Suprapubic skin (tissue), 4 donors: ENCODE data around the gene SCAND1. TPM values are rescaled to one million over a fixed set of nuclear protein-coding genes. Genes with fewer than 3 reads are reported as not detected.
A peak's percentile ranks its signal among the peaks of the same experiment; 100 is the strongest.

Experiments used
- DNase-seq, 2 donors: peaks; one replicate each; pipeline ENCODE4 v3.0.0-alpha.2; 2019; ENCODE audit warnings: low spot score in 2 of 2
- H3K27ac ChIP-seq: fragments of 200-600 bp; sonication (generic); one replicate; pipeline ENCODE4 v1.5.1; 2019
- H3K27me3 ChIP-seq: fragments of 200-600 bp; sonication (generic); one replicate; pipeline ENCODE4 v1.5.1; 2019
- H3K36me3 ChIP-seq: fragments of 200-600 bp; sonication (generic); one replicate; pipeline ENCODE4 v1.5.1; 2019
- H3K4me1 ChIP-seq: fragments of 200-600 bp; sonication (generic); one replicate; pipeline ENCODE4 v1.5.1; 2019
- H3K4me3 ChIP-seq: fragments of 200-600 bp; sonication (generic); one replicate; pipeline ENCODE4 v1.5.1; 2019; ENCODE audit warnings: mild to moderate bottlenecking
- H3K9me3 ChIP-seq: fragments of 200-600 bp; sonication (generic); one replicate; pipeline ENCODE4 v1.5.1; 2019
- CTCF ChIP-seq, 2 donors: fragments of 200-600 bp in 1 of 2; fragments of 450-650 bp in 1 of 2; sonication (generic) in 1 of 2; IDR thresholded peaks; one replicate each; pipeline ENCODE4 v1.5.1; 2016 to 2019; ENCODE audit warnings: antibody characterized with exemption in 2 of 2, mild to moderate bottlenecking in 1 of 2, moderate library complexity in 1 of 2
- EP300 ChIP-seq: sonication (generic); formaldehyde crosslinking; IDR thresholded peaks from one replicate; pipeline ENCODE4 v1.6.1; 2017; ENCODE audit warnings: antibody characterized with exemption
- POLR2A ChIP-seq, 2 donors: fragments of 450-650 bp; IDR thresholded peaks; one replicate each; pipeline ENCODE4 v1.6.1; 2017; ENCODE audit warnings: antibody characterized with exemption in 2 of 2, mild to moderate bottlenecking in 2 of 2, moderate library complexity in 2 of 2
- POLR2AphosphoS5 ChIP-seq, 3 donors: sonication (generic); formaldehyde crosslinking; IDR thresholded peaks; one replicate each; pipeline ENCODE4 v1.6.1; 2017; ENCODE audit warnings: antibody characterized with exemption in 3 of 3
- WGBS: methylation state at CpG from one replicate; pipeline ENCODE4 v1.1.5; 2018; 5-methylcytosine and 5-hydroxymethylcytosine counted together
- total RNA-seq, 4 donors: library from RNA; depleted of rRNA; stranded (reverse); fragments of >200 nt; gene quantifications; one replicate each; pipeline ENCODE4 v1.1.0, GENCODE V29; 2016

SCAND1 gene
- total RNA-seq, 4 donors from 2014 or later, result 53.9 to 67.4 (median 59.9) TPM

- Histone ChIP-seq H3K36me3 (peaks cover 19% of the 10 kb centered on the region), H3K4me3 (no peak overlapping the region), H3K4me1 (peaks cover 21% of the 10 kb centered on the region), H3K9me3 (no peaks in the 10 kb centered on the region), H3K27me3 (no peaks in the 10 kb centered on the region), H3K27ac (no peak overlapping the region)
- no peak for TF ChIP-seq POLR2A (IDR thresholded peaks at IDR 0.05)
- TF ChIP-seq POLR2AphosphoS5 (IDR thresholded peaks at IDR 0.05), result no peak
- no peak for TF ChIP-seq EP300
- TF ChIP-seq CTCF (IDR thresholded peaks at IDR 0.05), result no peak
- no peak for DNase-seq
- WGBS, result 92% methylated on average over 7 of the region's 7 CpGs
Observed at GRCh38 chr20:35950093-35950492, 4.2 kb downstream of the SCAND1 start.

GRCh38 chr20:35947907-35948306 is 6.4 kb downstream of the SCAND1 start:
- Histone ChIP-seq H3K27me3 (no peaks in the 10 kb centered on the region), H3K27ac (no peak overlapping the region), H3K36me3 (peaks cover 35% of the 10 kb centered on the region), H3K9me3 (no peaks in the 10 kb centered on the region), H3K4me3 (no peak overlapping the region), H3K4me1 (peaks cover 13% of the 10 kb centered on the region)
- DNase-seq, result no peak
- WGBS, result 75% methylated on average over 2 of the region's 2 CpGs
- TF ChIP-seq CTCF (IDR thresholded peaks at IDR 0.05), result no peak
- no peak for TF ChIP-seq POLR2AphosphoS5 (IDR thresholded peaks at IDR 0.05)
- no peak for TF ChIP-seq POLR2A (IDR thresholded peaks at IDR 0.05)
- no peak for TF ChIP-seq EP300

GRCh38 chr20:35947489-35947888 is 6.8 kb downstream of the SCAND1 start:
- DNase-seq, result no peak
- Histone ChIP-seq H3K9me3 (no peaks in the 10 kb centered on the region), H3K27ac (no peak overlapping the region), H3K4me3 (no peak overlapping the region), H3K4me1 (peaks cover 9% of the 10 kb centered on the region), H3K27me3 (no peaks in the 10 kb centered on the region), H3K36me3 (peaks cover 35% of the 10 kb centered on the region)
- TF ChIP-seq EP300 (no peak), POLR2AphosphoS5 (IDR thresholded peaks at IDR 0.05) (no peak), POLR2A (IDR thresholded peaks at IDR 0.05) (no peak), CTCF (IDR thresholded peaks at IDR 0.05) (peak in 1 of 2 donors; percentile 11)
- 76% methylated on average over 9 of the region's 9 CpGs for WGBS

GRCh38 chr20:35942243-35942642 is 12.1 kb downstream of the SCAND1 start:
- 69% methylated on average over 2 of the region's 2 CpGs for WGBS
- H3K27me3 ChIP-seq, result no peaks in the 10 kb centered on the region
- TF ChIP-seq POLR2A (IDR thresholded peaks at IDR 0.05), result no peak
- no peak for TF ChIP-seq POLR2AphosphoS5 (IDR thresholded peaks at IDR 0.05)
- TF ChIP-seq CTCF (IDR thresholded peaks at IDR 0.05), result no peak
- TF ChIP-seq EP300, result no peak
- no peak overlapping the region for H3K4me3 ChIP-seq
- H3K4me1 ChIP-seq, result no peaks in the 10 kb centered on the region
- H3K9me3 ChIP-seq, result no peaks in the 10 kb centered on the region
- H3K27ac ChIP-seq, result no peak overlapping the region
- H3K36me3 ChIP-seq, result peaks cover 64% of the 10 kb centered on the region
- no peak for DNase-seq

- no peaks in the 10 kb centered on the region for H3K4me1 ChIP-seq
- H3K27me3 ChIP-seq, result no peaks in the 10 kb centered on the region
- 96% methylated on average over 2 of the region's 2 CpGs for WGBS
- TF ChIP-seq CTCF (IDR thresholded peaks at IDR 0.05), result no peak
- TF ChIP-seq POLR2AphosphoS5 (IDR thresholded peaks at IDR 0.05), result no peak
- TF ChIP-seq POLR2A (IDR thresholded peaks at IDR 0.05), result no peak
- TF ChIP-seq EP300, result no peak
- no peaks in the 10 kb centered on the region for H3K9me3 ChIP-seq
- no peak for DNase-seq
- no peak overlapping the region for H3K27ac ChIP-seq
- H3K4me3 ChIP-seq, result no peak overlapping the region
- H3K36me3 ChIP-seq, result peaks cover 61% of the 10 kb centered on the region
Observed at GRCh38 chr20:35941620-35942019, 12.7 kb downstream of the SCAND1 start.
